Renal cortex interstitium (tissue), 11 donors: Measurements from ENCODE around the gene VWA5A. TPM values are rescaled to one million over a fixed set of nuclear protein-coding genes. Genes with fewer than 3 reads are reported as not detected.

Experiments used
- DNase-seq, 11 donors: peaks; one replicate each; pipeline ENCODE4 v3.0.0-alpha.2; 2013; ENCODE audit warnings: low read depth in 9 of 11, low spot score in 4 of 11; ENCODE audit errors: extremely low read depth in 1 of 11
- polyA plus RNA-seq, 3 donors: library from polyadenylated mRNA; unstranded; fragments of 120-200 nt; gene quantifications; one replicate each; pipeline ENCODE4 v1.2.1, GENCODE V29; 2013; ENCODE audit not compliant: insufficient read length in 3 of 3

Gene VWA5A
- polyA plus RNA-seq, 3 donors = 12.0 to 14.7 (median 12.8) TPM

DNA sequence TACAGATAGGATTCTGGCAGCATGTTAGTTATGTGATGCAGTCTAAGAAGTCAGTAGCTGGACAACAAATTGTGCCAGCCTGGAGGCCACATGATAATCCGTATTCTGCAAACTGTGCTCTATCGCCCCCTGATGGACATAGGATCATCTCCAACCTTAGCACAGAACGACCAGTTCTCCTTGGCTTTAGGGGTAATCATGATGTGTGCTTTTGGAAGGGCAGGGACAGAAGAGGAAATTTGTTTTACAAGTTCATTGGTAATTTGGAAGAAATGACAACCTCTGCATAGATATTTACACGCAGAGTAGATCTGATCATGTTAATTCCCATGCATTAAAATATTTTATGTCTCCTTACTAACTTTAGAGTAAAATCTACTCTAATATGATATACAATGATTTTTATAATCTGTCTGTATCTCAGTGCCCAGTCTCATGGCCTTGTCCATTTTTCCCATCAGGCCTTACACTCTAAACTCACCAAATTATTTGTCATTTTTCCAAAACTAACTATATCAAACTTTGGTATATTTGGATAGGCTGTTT lies 80.0 kb downstream of the VWA5A start:
- peak in 3 of 11 donors; percentile 7 to 31 (median 22) for DNase-seq

Other genes with a start within 250 kb of the VWA5A start
- not detected for gene TMEM225, start 229.8 kb upstream of the VWA5A start, polyA plus RNA-seq
- under 1 TPM in 1 of 3 donors, not detected in 2; 0.05 TPM for gene OR8D4, start 213.3 kb upstream of the VWA5A start, polyA plus RNA-seq
- not detected for gene OR4D5, start 175.8 kb upstream of the VWA5A start, polyA plus RNA-seq
- under 1 TPM in 1 of 3 donors, not detected in 2; 0.09 TPM for gene OR6T1, start 171.6 kb upstream of the VWA5A start, polyA plus RNA-seq
- gene OR10S1, start 137.7 kb upstream of the VWA5A start, polyA plus RNA-seq = not detected
- not detected for gene OR10G6, start 120.3 kb upstream of the VWA5A start, polyA plus RNA-seq
- not detected for gene OR10G4, start 102.5 kb upstream of the VWA5A start, polyA plus RNA-seq
- gene OR10G9, start 92.4 kb upstream of the VWA5A start, polyA plus RNA-seq = not detected
- gene OR10G8, start 88.7 kb upstream of the VWA5A start, polyA plus RNA-seq = not detected
- not detected for gene OR10G7, start 74.1 kb upstream of the VWA5A start, polyA plus RNA-seq
- gene OR10D3, start 67.9 kb downstream of the VWA5A start, polyA plus RNA-seq = not detected
- not detected for gene OR8G1, start 125.6 kb downstream of the VWA5A start, polyA plus RNA-seq
- gene OR8G5, start 140.9 kb downstream of the VWA5A start, polyA plus RNA-seq = not detected
- not detected for gene OR8D1, start 198.5 kb downstream of the VWA5A start, polyA plus RNA-seq
- not detected for gene OR8D2, start 204.7 kb downstream of the VWA5A start, polyA plus RNA-seq